Neural cell (in vitro differentiated cells): ENCODE measurements around the gene PLEKHN1. TPM values are rescaled to one million over a fixed set of nuclear protein-coding genes. Genes with fewer than 3 reads are reported as not detected.

Experiments used
- H2AFZ ChIP-seq: fragments of 200-600, 300-800 bp; sonication (generic), shearing (Covaris generic); 2 replicates; pipeline ENCODE4 v1.6.0; 2014; ENCODE audit warnings: low read depth, mild to moderate bottlenecking, antibody characterized with exemption, low read length, moderate library complexity
- H3F3A ChIP-seq: fragments of 200-600 bp; shearing (Covaris generic); 2 replicates; pipeline ENCODE4 v1.6.1; 2016; ENCODE audit warnings: mild to moderate bottlenecking, moderate library complexity, mixed read lengths, antibody characterized with exemption, low read length; ENCODE audit not compliant: insufficient read depth, poor library complexity, severe bottlenecking
- H3K27ac ChIP-seq: fragments of 200-600, 300-800 bp; sonication (generic), shearing (Covaris generic); 2 replicates; pipeline ENCODE4 v1.5.1; 2014; ENCODE audit warnings: mild to moderate bottlenecking, low read length, moderate library complexity
- H3K27me3 ChIP-seq: fragments of 300-800, 200-600 bp; sonication (generic), shearing (Covaris generic); 2 replicates; pipeline ENCODE4 v1.6.0; 2014; ENCODE audit warnings: mild to moderate bottlenecking, low read depth, low read length, moderate library complexity; ENCODE audit not compliant: insufficient read depth
- H3K36me3 ChIP-seq: fragments of 300-800, 200-600 bp; sonication (generic), shearing (Covaris generic); 2 replicates; pipeline ENCODE4 v1.5.1; 2014; ENCODE audit warnings: mild to moderate bottlenecking, antibody characterized with exemption, low read length, moderate library complexity; ENCODE audit not compliant: insufficient read depth
- H3K4me2 ChIP-seq: fragments of 300-800, 200-600 bp; sonication (generic), shearing (Covaris generic); 2 replicates; pipeline ENCODE4 v1.6.0; 2014; ENCODE audit warnings: mild to moderate bottlenecking, low read length
- H3K4me3 ChIP-seq: fragments of 300-800, 200-600 bp; sonication (generic), shearing (Covaris generic); 2 replicates; pipeline ENCODE4 v1.5.1; 2014; ENCODE audit warnings: mild to moderate bottlenecking, low read length, moderate library complexity
- H3K79me2 ChIP-seq: fragments of 200-600 bp; shearing (Covaris generic); replicated peaks from 2 replicates; pipeline ENCODE4 v1.6.0; 2014; ENCODE audit warnings: mild to moderate bottlenecking, low read length, moderate library complexity; ENCODE audit not compliant: insufficient read depth
- H3K9ac ChIP-seq: fragments of 300-800, 200-600 bp; sonication (generic), shearing (Covaris generic); 2 replicates; pipeline ENCODE4 v1.6.1; 2016; ENCODE audit warnings: mild to moderate bottlenecking, low read length, mixed read lengths
- H3K9me2 ChIP-seq: fragments of 200-600 bp; shearing (Covaris generic); 2 replicates; pipeline ENCODE4 v1.6.1; 2016; ENCODE audit warnings: mild to moderate bottlenecking, low read length, mixed read lengths; ENCODE audit not compliant: insufficient read depth
- H3K9me3 ChIP-seq: fragments of 200-600, 300-800 bp; sonication (generic), shearing (Covaris generic); 2 replicates; pipeline ENCODE4 v1.6.1; 2016; ENCODE audit warnings: mild to moderate bottlenecking, mixed run types, low read length, moderate library complexity, mixed read lengths
- H4K20me1 ChIP-seq: fragments of 200-600 bp; shearing (Covaris generic); 2 replicates; pipeline ENCODE4 v1.6.1; 2016; ENCODE audit warnings: mild to moderate bottlenecking, mixed run types; ENCODE audit not compliant: insufficient read depth
- CTCF ChIP-seq: fragments of 450-650 bp; IDR thresholded peaks from 2 replicates; pipeline ENCODE4 v1.5.1; 2014; ENCODE audit warnings: antibody characterized with exemption, mild to moderate bottlenecking, moderate library complexity; ENCODE audit not compliant: poor library complexity, severe bottlenecking
- EP300 ChIP-seq: fragments of 450-650 bp; conservative IDR thresholded peaks from 2 replicates; pipeline ENCODE4 v1.6.1; 2014; ENCODE audit warnings: antibody characterized with exemption, mild to moderate bottlenecking, moderate library complexity; ENCODE audit not compliant: poor library complexity, severe bottlenecking
- EZH2 ChIP-seq: fragments of 200-600, 300-800 bp; shearing (Covaris generic), sonication (generic); IDR thresholded peaks from 2 replicates; pipeline ENCODE4 v1.6.1; 2014; ENCODE audit warnings: antibody characterized with exemption, low read length, borderline replicate concordance, mild to moderate bottlenecking; ENCODE audit not compliant: insufficient read depth, poor library complexity, severe bottlenecking
- MXI1 ChIP-seq: fragments of 450-650 bp; conservative IDR thresholded peaks from 2 replicates; pipeline ENCODE4 v1.6.1; 2014; ENCODE audit warnings: antibody characterized with exemption, mild to moderate bottlenecking; ENCODE audit not compliant: poor library complexity, severe bottlenecking
- POLR2AphosphoS5 ChIP-seq: IDR thresholded peaks from 2 replicates; pipeline ENCODE4 v1.6.1; 2012
- RAD21 ChIP-seq: fragments of 450-650 bp; conservative IDR thresholded peaks from 2 replicates; pipeline ENCODE4 v1.6.1; 2014; ENCODE audit warnings: antibody characterized with exemption, mild to moderate bottlenecking, moderate library complexity
- REST ChIP-seq: IDR thresholded peaks from 2 replicates; pipeline ENCODE4 v1.6.1; 2012; ENCODE audit warnings: borderline replicate concordance
- SMC3 ChIP-seq: fragments of 450-650 bp; conservative IDR thresholded peaks from 2 replicates; pipeline ENCODE4 v1.6.1; 2014; ENCODE audit warnings: antibody characterized with exemption, mild to moderate bottlenecking, moderate library complexity; ENCODE audit not compliant: poor library complexity
- TAF1 ChIP-seq: IDR thresholded peaks from 2 replicates; pipeline ENCODE4 v1.6.1; 2012; ENCODE audit warnings: low read depth
- polyA plus RNA-seq: library from polyadenylated mRNA; depleted of rRNA; stranded (reverse); fragments of >200 nt; gene quantifications from 2 replicates; pipeline ENCODE4 v1.2.3, GENCODE V29; 2014

PLEKHN1 gene
- polyA plus RNA-seq, 1 donor from 2014 or later: 1.1 TPM

- Histone ChIP-seq H3K4me3 (no peak overlapping the region), H3K79me2 (no peaks in the 10 kb centered on the region), H3K9me3 (no peaks in the 10 kb centered on the region), H3K27me3 (peaks cover 34% of the 10 kb centered on the region), H4K20me1 (no peaks in the 10 kb centered on the region), H3K9ac (no peak overlapping the region), H3K36me3 (no peaks in the 10 kb centered on the region), H3K9me2 (no peaks in the 10 kb centered on the region), H3K27ac (no peak overlapping the region), H3K4me2 (no peak overlapping the region), H2AFZ (no peak overlapping the region), H3F3A (no peaks in the 10 kb centered on the region)
- TF ChIP-seq EZH2: no peak
- no peak for TF ChIP-seq TAF1
- TF ChIP-seq SMC3: no peak
- TF ChIP-seq REST: no peak
- no peak for TF ChIP-seq RAD21
- TF ChIP-seq CTCF: no peak
- TF ChIP-seq POLR2AphosphoS5: no peak
Measured at GRCh38 chr1:944341-945325, 21.6 kb upstream of the PLEKHN1 start.

- Histone ChIP-seq H3K9ac (no peak overlapping the region), H3K27ac (no peak overlapping the region), H3K79me2 (no peaks in the 10 kb centered on the region), H4K20me1 (no peaks in the 10 kb centered on the region), H3F3A (no peaks in the 10 kb centered on the region), H3K4me3 (no peak overlapping the region), H3K27me3 (peaks cover 24% of the 10 kb centered on the region), H3K36me3 (peaks cover 4% of the 10 kb centered on the region), H2AFZ (no peak overlapping the region), H3K9me3 (no peaks in the 10 kb centered on the region), H3K4me2 (no peak overlapping the region), H3K9me2 (no peaks in the 10 kb centered on the region)
- no peak for TF ChIP-seq RAD21
- TF ChIP-seq EZH2: no peak
- no peak for TF ChIP-seq MXI1
- TF ChIP-seq REST: no peak
- no peak for TF ChIP-seq SMC3
- TF ChIP-seq TAF1: no peak
- no peak for TF ChIP-seq POLR2AphosphoS5
- no peak for TF ChIP-seq CTCF
- TF ChIP-seq EP300: no peak
Measured at GRCh38 chr1:945688-946556, 20.4 kb upstream of the PLEKHN1 start.
